ENCODE data around the gene CXCL3.

GRCh38 chr4:74039315-74039763 lies 850 bp upstream of the CXCL3 start:
- TF ChIP-seq POLR2AphosphoS5 (IDR thresholded peaks at IDR 0.05; ENCODE audit: borderline replicate concordance, low read depth, low read length) (no peak), EZH2 (IDR thresholded peaks at IDR 0.05) (no peak)
